Subcutaneous adipose tissue (tissue), 4 donors: ENCODE data around the gene ZNF562. TPM values are rescaled to one million over a fixed set of nuclear protein-coding genes. Genes with fewer than 3 reads are reported as not detected.

Source experiments
- total RNA-seq, 4 donors: library from RNA; depleted of rRNA; stranded (reverse); fragments of >200 nt; gene quantifications; one replicate each; pipeline ENCODE4 v1.1.0, GENCODE V29; 2016

Gene ZNF562
- total RNA-seq, 4 donors from 2014 or later, result 21.8 to 27.7 (median 23.1) TPM

Other genes with a start within 250 kb of the ZNF562 start
- 10 to 100 TPM; 19.6 to 41.6 (median 23.5) TPM for gene ZNF266, start 239.5 kb downstream of the ZNF562 start, total RNA-seq
- not detected for gene ZNF560, start 176.5 kb downstream of the ZNF562 start, total RNA-seq
- gene ZNF426, start 136.5 kb downstream of the ZNF562 start, total RNA-seq, result 10 to 100 TPM in 3 of 4 donors, 1 to 10 TPM in 1; 8.8 to 13.4 (median 11.4) TPM
- 10 to 100 TPM; 22.3 to 31.3 (median 26.5) TPM for gene ZNF121, start 90.6 kb downstream of the ZNF562 start, total RNA-seq
- 10 to 100 TPM; 22.6 to 33.4 (median 30.8) TPM for gene ZNF561, start 53.9 kb downstream of the ZNF562 start, total RNA-seq
- 10 to 100 TPM; 11.7 to 24.4 (median 20.9) TPM for gene ZNF846, start 93.6 kb upstream of the ZNF562 start, total RNA-seq
- 10 to 100 TPM; 12.6 to 25.6 (median 18.8) TPM for gene FBXL12, start 144.0 kb upstream of the ZNF562 start, total RNA-seq
- gene UBL5, start 152.8 kb upstream of the ZNF562 start, total RNA-seq, result 100 to 1,000 TPM; 403 to 678 (median 492) TPM
- 100 to 1,000 TPM in 1 of 4 donors, 10 to 100 TPM in 3; 43.9 to 117 (median 80.5) TPM for gene PIN1, start 160.2 kb upstream of the ZNF562 start, total RNA-seq